Measurements from ENCODE around the gene UBR3. TPM values are rescaled to one million over a fixed set of nuclear protein-coding genes. Genes with fewer than 3 reads are reported as not detected.
"Not testable (repeated sequence)": the region's sequence is repeated elsewhere in the genome, so short reads cannot be mapped to it uniquely, and the experiment has no call there.

UBR3 gene
- total and polyA plus RNA-seq, 3 experiments from 2014 or later = 8.5 to 22.1 (median 21.9) TPM

- no peaks in the 10 kb centered on the region for H3K27me3 Mint-ChIP-seq
- H3K4me3 ChIP-seq (ENCODE audit: low read length) = no peak overlapping the region
- no peak overlapping the region for H3K27ac ChIP-seq (ENCODE audit: low read depth, low read length)
- H3K4me3 Mint-ChIP-seq = no peak overlapping the region
- peaks cover 31 to 53% (median 33%) of the 10 kb centered on the region in 3 donors for H3K4me1 Mint-ChIP-seq
- H3K9me3 ChIP-seq (ENCODE audit: low read length) = no peaks in the 10 kb centered on the region
- no peaks in the 10 kb centered on the region for H3K36me3 ChIP-seq (ENCODE audit: insufficient read depth, low read length)
- H3K27ac Mint-ChIP-seq = no peak overlapping the region
- H3K36me3 Mint-ChIP-seq = peaks cover 0 to 13% (median 4%) of the 10 kb centered on the region in 3 donors
- CTCF ChIA-PET = interaction anchor here (1.5 kb wide), 1 partner anchor 9 kb away, joined by 3 read pairs; no protein-coding TSS in a partner anchor
- peaks cover 6% of the 10 kb centered on the region for H3K4me1 ChIP-seq (ENCODE audit: insufficient read depth, low read length)
- no peak for DNase-seq
- H3K27me3 ChIP-seq (ENCODE audit: insufficient read depth, low read length, poor library complexity, severe bottlenecking) = no peaks in the 10 kb centered on the region
- peaks cover 0 to 2% (median 0%) of the 10 kb centered on the region in 5 donors for H3K9me3 Mint-ChIP-seq
- POLR2A ChIA-PET = no interaction called here
These were observed 32.2 kb downstream of the UBR3 start for GRCh38 chr2:169859423-169859822.

- DNase-seq = no peak
- Histone ChIP-seq H3K4me3 (ENCODE audit: low read length) (no peak overlapping the region), H3K27me3 (ENCODE audit: insufficient read depth, low read length, poor library complexity, severe bottlenecking) (no peaks in the 10 kb centered on the region), H3K36me3 (ENCODE audit: insufficient read depth, low read length) (no peaks in the 10 kb centered on the region), H3K4me1 (ENCODE audit: insufficient read depth, low read length) (peaks cover 6% of the 10 kb centered on the region), H3K9me3 (ENCODE audit: low read length) (no peaks in the 10 kb centered on the region), H3K27ac (ENCODE audit: low read depth, low read length) (no peak overlapping the region)
- H3K4me3 Mint-ChIP-seq = no peak overlapping the region
- peaks cover 31 to 55% (median 33%) of the 10 kb centered on the region in 3 donors for H3K4me1 Mint-ChIP-seq
- H3K9me3 Mint-ChIP-seq = peaks cover 0 to 2% (median 0%) of the 10 kb centered on the region in 5 donors
- no peak overlapping the region for H3K27ac Mint-ChIP-seq
- CTCF ChIA-PET = interaction anchor here (1.5 kb wide), 1 partner anchor 9 kb away, joined by 3 read pairs; no protein-coding TSS in a partner anchor
- peaks cover 0 to 13% (median 4%) of the 10 kb centered on the region in 3 donors for H3K36me3 Mint-ChIP-seq
- POLR2A ChIA-PET = no interaction called here
- no peaks in the 10 kb centered on the region for H3K27me3 Mint-ChIP-seq
These were observed 32.9 kb downstream of the UBR3 start for GRCh38 chr2:169860149-169860548.

GRCh38 chr2:169862816-169863215 is 35.6 kb downstream of the UBR3 start:
- Histone ChIP-seq H3K27ac (ENCODE audit: low read depth, low read length) (no peak overlapping the region), H3K4me1 (ENCODE audit: insufficient read depth, low read length) (peaks cover 6% of the 10 kb centered on the region), H3K4me3 (ENCODE audit: low read length) (no peak overlapping the region), H3K27me3 (ENCODE audit: insufficient read depth, low read length, poor library complexity, severe bottlenecking) (no peaks in the 10 kb centered on the region), H3K9me3 (ENCODE audit: low read length) (no peaks in the 10 kb centered on the region), H3K36me3 (ENCODE audit: insufficient read depth, low read length) (no peaks in the 10 kb centered on the region)
- Mint-ChIP-seq H3K4me1 (peaks cover 39 to 70% (median 40%) of the 10 kb centered on the region in 3 donors), H3K36me3 (peaks cover 3 to 10% (median 4%) of the 10 kb centered on the region in 3 donors), H3K4me3 (no peak overlapping the region), H3K27ac (peak overlapping the region in 1 of 8 donors; percentile 21), H3K27me3 (no peaks in the 10 kb centered on the region), H3K9me3 (peaks cover 0 to under 1% (median 0%) of the 10 kb centered on the region in 5 donors)
- ChIA-PET CTCF (no interaction called here), POLR2A (no interaction called here)
- DNase-seq = no peak

GRCh38 chr2:169865492-169865891 is 38.2 kb downstream of the UBR3 start:
- no peak overlapping the region for H3K27ac ChIP-seq (ENCODE audit: low read depth, low read length)
- Mint-ChIP-seq H3K9me3 (no peaks in the 10 kb centered on the region), H3K27me3 (no peaks in the 10 kb centered on the region), H3K4me1 (peaks cover 46 to 69% (median 46%) of the 10 kb centered on the region in 3 donors), H3K27ac (no peak overlapping the region), H3K36me3 (peaks cover 3 to 7% (median 4%) of the 10 kb centered on the region in 3 donors), H3K4me3 (no peak overlapping the region)
- H3K27me3 ChIP-seq (ENCODE audit: insufficient read depth, low read length, poor library complexity, severe bottlenecking) = no peaks in the 10 kb centered on the region
- H3K36me3 ChIP-seq (ENCODE audit: insufficient read depth, low read length) = no peaks in the 10 kb centered on the region
- H3K4me3 ChIP-seq (ENCODE audit: low read length) = no peak overlapping the region
- ChIA-PET POLR2A (no interaction called here), CTCF (interaction anchor here (1.6 kb wide), 1 partner anchor 41 kb away, joined by 4 read pairs; the partner anchor contains the start of gene METTL5)
- no peaks in the 10 kb centered on the region for H3K9me3 ChIP-seq (ENCODE audit: low read length)
- DNase-seq = no peak
- peaks cover 6% of the 10 kb centered on the region for H3K4me1 ChIP-seq (ENCODE audit: insufficient read depth, low read length)

GRCh38 chr2:169866230-169866629 is 39.0 kb downstream of the UBR3 start:
- H3K27me3 Mint-ChIP-seq, DNase-seq, POLR2A ChIA-PET: not testable (repeated sequence)

GRCh38 chr2:169867579-169867978 is 40.3 kb downstream of the UBR3 start:
- Mint-ChIP-seq H3K36me3 (peaks cover 0 to 3% (median 0%) of the 10 kb centered on the region in 3 donors), H3K9me3 (no peaks in the 10 kb centered on the region), H3K27ac (no peak overlapping the region), H3K4me3 (no peak overlapping the region), H3K27me3 (no peaks in the 10 kb centered on the region), H3K4me1 (peaks cover 36 to 58% (median 38%) of the 10 kb centered on the region in 3 donors)
- no peaks in the 10 kb centered on the region for H3K27me3 ChIP-seq (ENCODE audit: insufficient read depth, low read length, poor library complexity, severe bottlenecking)
- ChIA-PET CTCF (no interaction called here), POLR2A (no interaction called here)
- no peaks in the 10 kb centered on the region for H3K4me1 ChIP-seq (ENCODE audit: insufficient read depth, low read length)
- no peak overlapping the region for H3K4me3 ChIP-seq (ENCODE audit: low read length)
- no peaks in the 10 kb centered on the region for H3K36me3 ChIP-seq (ENCODE audit: insufficient read depth, low read length)
- H3K27ac ChIP-seq (ENCODE audit: low read depth, low read length) = no peak overlapping the region
- DNase-seq = no peak
- no peaks in the 10 kb centered on the region for H3K9me3 ChIP-seq (ENCODE audit: low read length)

More at GRCh38 chr2:169866230-169866629, 39.0 kb downstream of the UBR3 start:
- H3K9me3 ChIP-seq (ENCODE audit: low read length); H3K27ac Mint-ChIP-seq; H3K4me3 ChIP-seq (ENCODE audit: low read length); H3K27ac ChIP-seq (ENCODE audit: low read depth, low read length); CTCF ChIA-PET; H3K36me3 Mint-ChIP-seq; H3K4me3 Mint-ChIP-seq; H3K4me1 ChIP-seq (ENCODE audit: insufficient read depth, low read length); H3K36me3 ChIP-seq (ENCODE audit: insufficient read depth, low read length); H3K27me3 ChIP-seq (ENCODE audit: insufficient read depth, low read length, poor library complexity, severe bottlenecking); H3K9me3 Mint-ChIP-seq: not testable (repeated sequence)
- peaks cover 45 to 67% (median 49%) of the 10 kb centered on the region in 3 donors for H3K4me1 Mint-ChIP-seq

GRCh38 chr2:169868951-169869350 is 41.7 kb downstream of the UBR3 start:
- Mint-ChIP-seq H3K27me3 (no peaks in the 10 kb centered on the region), H3K36me3 (peaks cover 0 to 3% (median 0%) of the 10 kb centered on the region in 3 donors), H3K27ac (peak overlapping the region in 3 of 8 donors; percentile 9 to 81 (median 37)), H3K4me1 (peaks cover 23 to 44% (median 25%) of the 10 kb centered on the region in 3 donors), H3K9me3 (no peaks in the 10 kb centered on the region), H3K4me3 (no peak overlapping the region)
- Histone ChIP-seq H3K4me1 (ENCODE audit: insufficient read depth, low read length) (no peaks in the 10 kb centered on the region), H3K36me3 (ENCODE audit: insufficient read depth, low read length) (no peaks in the 10 kb centered on the region), H3K9me3 (ENCODE audit: low read length) (no peaks in the 10 kb centered on the region), H3K4me3 (ENCODE audit: low read length) (no peak overlapping the region), H3K27me3 (ENCODE audit: insufficient read depth, low read length, poor library complexity, severe bottlenecking) (no peaks in the 10 kb centered on the region), H3K27ac (ENCODE audit: low read depth, low read length) (no peak overlapping the region)
- CTCF ChIA-PET = no interaction called here
- POLR2A ChIA-PET = no interaction called here
- no peak for DNase-seq

GRCh38 chr2:169871369-169871768 is 44.1 kb downstream of the UBR3 start:
- H3K36me3 Mint-ChIP-seq = peaks cover 0 to 12% (median 2%) of the 10 kb centered on the region in 3 donors
- H3K4me1 ChIP-seq (ENCODE audit: insufficient read depth, low read length); POLR2A ChIA-PET; H3K9me3 Mint-ChIP-seq; H3K27ac ChIP-seq (ENCODE audit: low read depth, low read length); DNase-seq; H3K27me3 Mint-ChIP-seq; H3K9me3 ChIP-seq (ENCODE audit: low read length); H3K4me3 ChIP-seq (ENCODE audit: low read length); H3K36me3 ChIP-seq (ENCODE audit: insufficient read depth, low read length); H3K27me3 ChIP-seq (ENCODE audit: insufficient read depth, low read length, poor library complexity, severe bottlenecking): not testable (repeated sequence)
- H3K4me1 Mint-ChIP-seq = peaks cover 23 to 39% (median 29%) of the 10 kb centered on the region in 3 donors
- CTCF ChIA-PET = interaction anchor here (0.7 kb wide), 1 partner anchor 1445 kb away, joined by 4 read pairs; no protein-coding TSS in a partner anchor
- peak overlapping the region in 1 of 7 donors; percentile 65 for H3K4me3 Mint-ChIP-seq
- H3K27ac Mint-ChIP-seq = peak overlapping the region in 2 of 8 donors; percentile 6 to 91
